ENCODE data around the gene ZBTB20. TPM values are rescaled to one million over a fixed set of nuclear protein-coding genes. Genes with fewer than 3 reads are reported as not detected.

The ZBTB20 gene
- total RNA-seq, 1 donor from 2014 or later = 32.5 TPM

DNA sequence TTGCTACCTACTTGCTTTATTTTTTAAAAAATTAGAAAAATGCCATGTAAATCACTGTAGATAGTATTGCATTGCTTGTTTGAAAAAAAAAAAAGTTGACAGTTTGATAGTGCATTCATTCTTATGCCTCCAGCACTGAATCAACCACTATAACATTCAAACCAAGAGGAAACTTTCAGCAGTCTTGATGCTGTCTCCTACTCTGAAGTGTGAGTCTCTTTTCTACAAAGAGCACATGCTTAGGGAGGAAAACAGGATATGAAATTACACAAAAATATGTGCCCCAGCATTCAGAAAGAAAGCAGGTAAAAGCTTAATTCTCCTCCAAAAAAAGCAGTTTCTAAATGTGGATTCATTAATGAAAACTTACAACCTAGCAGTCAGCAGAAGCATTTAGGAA lies 78.3 kb downstream of the ZBTB20 start:
- Histone ChIP-seq H3K36me3 (ENCODE audit: control insufficient read depth, insufficient read depth, low read length) (no peaks in the 10 kb centered on the region), H3K27me3 (ENCODE audit: control insufficient read depth, insufficient read depth, low read length) (no peaks in the 10 kb centered on the region), H3K4me3 (ENCODE audit: low read depth, low read length) (no peak overlapping the region)
- no peak for DNase-seq (ENCODE audit: low read depth)
- no peak for TF ChIP-seq CTCF (IDR thresholded peaks at IDR 0.05; ENCODE audit: insufficient read depth, low read length, poor library complexity, severe bottlenecking)

GRCh38 chr3:115062412-115062956 lies 84.6 kb downstream of the ZBTB20 start:
- TF ChIP-seq CTCF (IDR thresholded peaks at IDR 0.05; ENCODE audit: insufficient read depth, low read length, poor library complexity, severe bottlenecking) = no peak
- no peaks in the 10 kb centered on the region for H3K27me3 ChIP-seq (ENCODE audit: control insufficient read depth, insufficient read depth, low read length)
- H3K4me3 ChIP-seq (ENCODE audit: low read depth, low read length) = no peak overlapping the region
- H3K36me3 ChIP-seq (ENCODE audit: control insufficient read depth, insufficient read depth, low read length) = no peaks in the 10 kb centered on the region
- DNase-seq (ENCODE audit: low read depth) = no peak

GRCh38 chr3:115062009-115062408 lies 85.1 kb downstream of the ZBTB20 start:
- Histone ChIP-seq H3K27me3 (ENCODE audit: control insufficient read depth, insufficient read depth, low read length) (no peaks in the 10 kb centered on the region), H3K4me3 (ENCODE audit: low read depth, low read length) (no peak overlapping the region), H3K36me3 (ENCODE audit: control insufficient read depth, insufficient read depth, low read length) (no peaks in the 10 kb centered on the region)
- TF ChIP-seq CTCF (IDR thresholded peaks at IDR 0.05; ENCODE audit: insufficient read depth, low read length, poor library complexity, severe bottlenecking) = no peak
- no peak for DNase-seq (ENCODE audit: low read depth)

GRCh38 chr3:115052906-115053305 lies 94.2 kb downstream of the ZBTB20 start:
- TF ChIP-seq CTCF (IDR thresholded peaks at IDR 0.05; ENCODE audit: insufficient read depth, low read length, poor library complexity, severe bottlenecking) = no peak
- Histone ChIP-seq H3K4me3 (ENCODE audit: low read depth, low read length) (no peak overlapping the region), H3K27me3 (ENCODE audit: control insufficient read depth, insufficient read depth, low read length) (no peaks in the 10 kb centered on the region), H3K36me3 (ENCODE audit: control insufficient read depth, insufficient read depth, low read length) (no peaks in the 10 kb centered on the region)
- DNase-seq (ENCODE audit: low read depth) = no peak

- no peak for DNase-seq (ENCODE audit: low read depth)
- TF ChIP-seq CTCF (IDR thresholded peaks at IDR 0.05; ENCODE audit: insufficient read depth, low read length, poor library complexity, severe bottlenecking) = no peak
These were observed 104.7 kb downstream of the ZBTB20 start for GRCh38 chr3:115042351-115042750.

GRCh38 chr3:115040673-115041286 lies 106.3 kb downstream of the ZBTB20 start:
- Histone ChIP-seq H3K27me3 (ENCODE audit: control insufficient read depth, insufficient read depth, low read length) (no peaks in the 10 kb centered on the region), H3K36me3 (ENCODE audit: control insufficient read depth, insufficient read depth, low read length) (no peaks in the 10 kb centered on the region), H3K4me3 (ENCODE audit: low read depth, low read length) (no peak overlapping the region)
- no peak for DNase-seq (ENCODE audit: low read depth)
- peak; percentile 72 for TF ChIP-seq CTCF (IDR thresholded peaks at IDR 0.05; ENCODE audit: insufficient read depth, low read length, poor library complexity, severe bottlenecking)

More at GRCh38 chr3:115042351-115042750, 104.7 kb downstream of the ZBTB20 start:
- H3K4me3 ChIP-seq (ENCODE audit: low read depth, low read length) = no peak overlapping the region
- H3K36me3 ChIP-seq (ENCODE audit: control insufficient read depth, insufficient read depth, low read length) = no peaks in the 10 kb centered on the region
- H3K27me3 ChIP-seq (ENCODE audit: control insufficient read depth, insufficient read depth, low read length) = no peaks in the 10 kb centered on the region
